Neural progenitor cell (in vitro differentiated cells): Measurements from ENCODE around the gene CIROP. TPM values are rescaled to one million over a fixed set of nuclear protein-coding genes. Genes with fewer than 3 reads are reported as not detected.

Source experiments
- DNase-seq: peaks from one replicate; pipeline ENCODE4 v3.0.0-alpha.2; 2016; ENCODE audit warnings: low spot score
- H2AFZ ChIP-seq: fragments of 200-600 bp; sonication (generic); replicated peaks from 2 replicates; pipeline ENCODE4 v1.6.1; 2016; ENCODE audit warnings: antibody characterized with exemption
- H3F3A ChIP-seq: fragments of 200-600 bp; sonication (generic); 2 replicates; pipeline ENCODE4 v1.6.1; 2016; ENCODE audit warnings: antibody characterized with exemption, low read depth
- H3K27ac ChIP-seq: fragments of 200-600 bp; sonication (generic); 2 replicates; pipeline ENCODE4 v1.5.1; 2016; ENCODE audit warnings: mild to moderate bottlenecking
- H3K27me3 ChIP-seq: fragments of 200-600 bp; sonication (generic); 2 replicates; pipeline ENCODE4 v1.6.1; 2016; ENCODE audit warnings: mild to moderate bottlenecking, moderate library complexity
- H3K36me3 ChIP-seq: fragments of 200-600 bp; sonication (generic); 2 replicates; pipeline ENCODE4 v1.5.1; 2016
- H3K4me1 ChIP-seq: fragments of 200-600 bp; sonication (generic); 2 replicates; pipeline ENCODE4 v1.6.1; 2016; ENCODE audit warnings: mixed run types
- H3K4me2 ChIP-seq: fragments of 200-600 bp; sonication (generic); 2 replicates; pipeline ENCODE4 v1.6.1; 2016
- H3K4me3 ChIP-seq: fragments of 200-600 bp; sonication (generic); 2 replicates; pipeline ENCODE4 v1.5.1; 2016
- H3K79me2 ChIP-seq: fragments of 200-600 bp; sonication (generic); 2 replicates; pipeline ENCODE4 v1.6.1; 2016; ENCODE audit warnings: low read depth
- H3K9ac ChIP-seq: fragments of 200-600 bp; sonication (generic); 2 replicates; pipeline ENCODE4 v1.6.1; 2016
- H3K9me3 ChIP-seq: fragments of 200-600 bp; sonication (generic); 2 replicates; pipeline ENCODE4 v1.5.1; 2016; ENCODE audit warnings: low read depth
- H4K20me1 ChIP-seq: fragments of 200-600 bp; sonication (generic); 2 replicates; pipeline ENCODE4 v1.6.1; 2016; ENCODE audit warnings: low read depth
- H3K27ac Mint-ChIP-seq: 3 replicates; pipeline ENCODE4 v1.8.0; 2021; ENCODE audit warnings: mixed read lengths
- H3K27me3 Mint-ChIP-seq: 2 replicates; pipeline ENCODE4 v1.8.0; 2022; ENCODE audit warnings: low read depth, mild to moderate bottlenecking, inconsistent platforms, moderate library complexity, mixed read lengths; ENCODE audit not compliant: insufficient read depth
- H3K36me3 Mint-ChIP-seq: 3 replicates; pipeline ENCODE4 v1.8.0; 2021; ENCODE audit warnings: mixed read lengths
- H3K4me1 Mint-ChIP-seq: 3 replicates; pipeline ENCODE4 v1.8.0; 2021; ENCODE audit warnings: mixed read lengths
- H3K4me3 Mint-ChIP-seq: 3 replicates; pipeline ENCODE4 v1.8.0; 2021; ENCODE audit warnings: mild to moderate bottlenecking, moderate library complexity, mixed read lengths
- H3K9me3 Mint-ChIP-seq: 3 replicates; pipeline ENCODE4 v1.8.0; 2020; ENCODE audit warnings: mixed read lengths
- EZH2 ChIP-seq: fragments of 200-600 bp; sonication (generic); IDR thresholded peaks from 2 replicates; pipeline ENCODE4 v1.6.1; 2017; ENCODE audit warnings: antibody characterized with exemption, mild to moderate bottlenecking, moderate library complexity
- EZH2phosphoT487 ChIP-seq: fragments of 200-600 bp; sonication (generic); IDR thresholded peaks from 2 replicates; pipeline ENCODE4 v1.6.1; 2017; ENCODE audit warnings: antibody characterized with exemption
- total RNA-seq: library from RNA; depleted of rRNA; stranded (reverse); fragments of >200 nt; gene quantifications from 2 replicates; pipeline ENCODE4 v1.2.3, GENCODE V29; 2015; ENCODE audit warnings: low replicate concordance
- TF ChIP-seq, protein P1 (sequence below): fragments of 200-600 bp; sonication (generic); IDR thresholded peaks from 2 replicates; pipeline ENCODE4 v1.5.1; 2017; ENCODE audit warnings: antibody characterized with exemption, mild to moderate bottlenecking

The CIROP gene
- total RNA-seq, 1 donor from 2014 or later: 0.06 TPM

GRCh38 chr14:23103581-23103980 is 1.2 kb downstream of the CIROP start:
- no peak overlapping the region for H3K4me3 Mint-ChIP-seq

GRCh38 chr14:23102801-23103200 is 2.0 kb downstream of the CIROP start:
- H3K27me3 Mint-ChIP-seq: peaks cover 6% of the 10 kb centered on the region
- no peak for TF ChIP-seq EZH2
- TF ChIP-seq, protein P1, sequence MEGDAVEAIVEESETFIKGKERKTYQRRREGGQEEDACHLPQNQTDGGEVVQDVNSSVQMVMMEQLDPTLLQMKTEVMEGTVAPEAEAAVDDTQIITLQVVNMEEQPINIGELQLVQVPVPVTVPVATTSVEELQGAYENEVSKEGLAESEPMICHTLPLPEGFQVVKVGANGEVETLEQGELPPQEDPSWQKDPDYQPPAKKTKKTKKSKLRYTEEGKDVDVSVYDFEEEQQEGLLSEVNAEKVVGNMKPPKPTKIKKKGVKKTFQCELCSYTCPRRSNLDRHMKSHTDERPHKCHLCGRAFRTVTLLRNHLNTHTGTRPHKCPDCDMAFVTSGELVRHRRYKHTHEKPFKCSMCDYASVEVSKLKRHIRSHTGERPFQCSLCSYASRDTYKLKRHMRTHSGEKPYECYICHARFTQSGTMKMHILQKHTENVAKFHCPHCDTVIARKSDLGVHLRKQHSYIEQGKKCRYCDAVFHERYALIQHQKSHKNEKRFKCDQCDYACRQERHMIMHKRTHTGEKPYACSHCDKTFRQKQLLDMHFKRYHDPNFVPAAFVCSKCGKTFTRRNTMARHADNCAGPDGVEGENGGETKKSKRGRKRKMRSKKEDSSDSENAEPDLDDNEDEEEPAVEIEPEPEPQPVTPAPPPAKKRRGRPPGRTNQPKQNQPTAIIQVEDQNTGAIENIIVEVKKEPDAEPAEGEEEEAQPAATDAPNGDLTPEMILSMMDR: no peak
- no peak for TF ChIP-seq EZH2phosphoT487
- no peaks in the 10 kb centered on the region for H3K36me3 ChIP-seq
- no peaks in the 10 kb centered on the region for H3K9me3 ChIP-seq
- peaks cover 2% of the 10 kb centered on the region for H3K9me3 Mint-ChIP-seq
- peaks cover 20% of the 10 kb centered on the region for H3K4me1 Mint-ChIP-seq
- no peaks in the 10 kb centered on the region for H3K27me3 ChIP-seq
- H3K9ac ChIP-seq: no peak overlapping the region
- no peak overlapping the region for H2AFZ ChIP-seq
- H3K27ac Mint-ChIP-seq: peak overlapping the region; percentile 37
- H3K4me3 ChIP-seq: no peak overlapping the region
- no peak overlapping the region for H3K27ac ChIP-seq
- no peak overlapping the region for H3K4me3 Mint-ChIP-seq
- H3K4me1 ChIP-seq: peaks cover 8% of the 10 kb centered on the region
- peaks cover 15% of the 10 kb centered on the region for H3K79me2 ChIP-seq
- DNase-seq: no peak
- H3K36me3 Mint-ChIP-seq: peaks cover 6% of the 10 kb centered on the region
- no peaks in the 10 kb centered on the region for H4K20me1 ChIP-seq
- peaks cover 15% of the 10 kb centered on the region for H3F3A ChIP-seq
- H3K4me2 ChIP-seq: no peak overlapping the region

More at GRCh38 chr14:23103581-23103980, 1.2 kb downstream of the CIROP start:
- TF ChIP-seq EZH2phosphoT487: no peak
- TF ChIP-seq, protein P1: no peak
- TF ChIP-seq EZH2: no peak
- Mint-ChIP-seq H3K27me3 (peaks cover 6% of the 10 kb centered on the region), H3K27ac (no peak overlapping the region), H3K36me3 (peaks cover 6% of the 10 kb centered on the region), H3K4me1 (peaks cover 20% of the 10 kb centered on the region), H3K9me3 (peaks cover 2% of the 10 kb centered on the region)
- Histone ChIP-seq H3K27me3 (no peaks in the 10 kb centered on the region), H3K4me3 (no peak overlapping the region), H3K9ac (no peak overlapping the region), H4K20me1 (no peaks in the 10 kb centered on the region), H2AFZ (no peak overlapping the region), H3K4me1 (peaks cover 8% of the 10 kb centered on the region), H3K36me3 (no peaks in the 10 kb centered on the region), H3K9me3 (no peaks in the 10 kb centered on the region), H3F3A (peaks cover 13% of the 10 kb centered on the region), H3K27ac (no peak overlapping the region), H3K79me2 (peaks cover 7% of the 10 kb centered on the region), H3K4me2 (no peak overlapping the region)
- no peak for DNase-seq

DNA sequence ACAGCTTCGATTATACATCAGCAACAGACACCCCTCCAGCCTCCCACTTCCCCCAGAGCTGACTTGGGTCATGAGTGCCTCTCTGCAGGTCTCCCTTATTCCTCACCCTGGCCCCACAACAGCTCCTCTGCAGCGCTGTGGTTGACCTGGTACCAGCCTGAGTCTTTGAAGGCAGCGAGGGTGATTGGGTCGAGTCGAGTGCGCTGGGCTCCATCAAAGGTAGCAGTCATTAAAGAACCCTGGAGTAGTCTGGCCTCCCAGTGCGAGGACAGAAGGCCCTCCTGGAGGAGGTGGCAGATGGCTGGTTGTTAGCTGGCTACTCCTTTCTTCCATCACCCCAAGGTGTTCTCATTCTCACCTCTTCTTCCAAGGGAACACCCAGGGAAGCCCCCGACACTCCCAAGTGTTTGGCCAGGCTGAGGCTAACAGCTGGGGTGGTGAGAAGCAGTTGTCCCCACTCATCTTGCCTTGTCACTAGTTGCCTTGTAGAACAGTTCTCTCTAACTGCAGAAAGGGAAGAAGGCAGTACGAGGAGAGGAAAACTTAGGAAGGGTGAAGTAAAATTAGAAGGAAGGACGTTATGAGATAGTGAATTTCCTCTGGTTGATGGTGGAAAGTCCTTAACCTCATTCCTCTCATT is 2.7 kb downstream of the CIROP start:
- no peaks in the 10 kb centered on the region for H3K9me3 ChIP-seq
- peaks cover 25% of the 10 kb centered on the region for H3K4me1 Mint-ChIP-seq
- peaks cover 6% of the 10 kb centered on the region for H3K27me3 Mint-ChIP-seq
- TF ChIP-seq, protein P1: no peak
- TF ChIP-seq EZH2 (no peak), EZH2phosphoT487 (no peak)
- H3K4me3 ChIP-seq: no peak overlapping the region
- peaks cover 20% of the 10 kb centered on the region for H3F3A ChIP-seq
- H3K27me3 ChIP-seq: no peaks in the 10 kb centered on the region
- peaks cover 2% of the 10 kb centered on the region for H3K9me3 Mint-ChIP-seq
- peaks cover 3% of the 10 kb centered on the region for H4K20me1 ChIP-seq
- no peak overlapping the region for H3K4me3 Mint-ChIP-seq
- H3K36me3 ChIP-seq: no peaks in the 10 kb centered on the region
- H3K27ac Mint-ChIP-seq: peak overlapping the region; percentile 37
- H3K4me2 ChIP-seq: no peak overlapping the region
- peaks cover 11% of the 10 kb centered on the region for H3K36me3 Mint-ChIP-seq
- H3K27ac ChIP-seq: no peak overlapping the region
- peaks cover 8% of the 10 kb centered on the region for H3K4me1 ChIP-seq
- no peak overlapping the region for H2AFZ ChIP-seq
- peaks cover 22% of the 10 kb centered on the region for H3K79me2 ChIP-seq
- no peak overlapping the region for H3K9ac ChIP-seq
- DNase-seq: no peak
